T-helper 2 cell treated with Interferon-gamma antibody and Interleukin-4, amounts not matched to agents 5 μg/mL and 100 μg/mL, for 36 hours (primary cell): ENCODE measurements around the gene JAKMIP1.

Experiments
- DNase-seq: peaks from one replicate; pipeline ENCODE4 v3.0.0; 2021; ENCODE audit warnings: low spot score
- H3K27ac Mint-ChIP-seq: one replicate; pipeline ENCODE4 v1.8.0; 2021; ENCODE audit warnings: mild to moderate bottlenecking, mixed read lengths
- H3K27me3 Mint-ChIP-seq: one replicate; pipeline ENCODE4 v1.8.0; 2021; ENCODE audit warnings: low read depth, mixed read lengths
- H3K36me3 Mint-ChIP-seq: one replicate; pipeline ENCODE4 v1.8.0; 2021; ENCODE audit warnings: low read depth, mixed read lengths
- H3K4me1 Mint-ChIP-seq: one replicate; pipeline ENCODE4 v1.8.0; 2021; ENCODE audit warnings: low read depth, mixed read lengths
- H3K4me3 Mint-ChIP-seq: one replicate; pipeline ENCODE4 v1.8.0; 2022; ENCODE audit warnings: mild to moderate bottlenecking, moderate library complexity, mixed read lengths
- H3K9me3 Mint-ChIP-seq: one replicate; pipeline ENCODE4 v1.8.0; 2021; ENCODE audit warnings: mixed read lengths

Gene JAKMIP1

GRCh38 chr4:6201580-6202091 is 1.3 kb upstream of the JAKMIP1 start:
- Mint-ChIP-seq H3K9me3 (peaks cover 8% of the 10 kb centered on the region), H3K27ac (no peak overlapping the region), H3K36me3 (peaks cover 14% of the 10 kb centered on the region), H3K27me3 (peaks cover 38% of the 10 kb centered on the region), H3K4me1 (peaks cover 25% of the 10 kb centered on the region), H3K4me3 (peak overlapping the region; percentile 61)
- DNase-seq: no peak

GRCh38 chr4:6200922-6201362 is 593 bp upstream of the JAKMIP1 start:
- Mint-ChIP-seq H3K4me3 (peak overlapping the region; percentile 61), H3K36me3 (peaks cover 14% of the 10 kb centered on the region), H3K27ac (no peak overlapping the region), H3K27me3 (peaks cover 35% of the 10 kb centered on the region), H3K4me1 (peaks cover 25% of the 10 kb centered on the region), H3K9me3 (peaks cover 8% of the 10 kb centered on the region)
- no peak for DNase-seq

- H3K9me3 Mint-ChIP-seq: peaks cover 8% of the 10 kb centered on the region
- H3K27ac Mint-ChIP-seq: no peak overlapping the region
Observed at GRCh38 chr4:6199422-6199921, 877 bp downstream of the JAKMIP1 start.

DNA sequence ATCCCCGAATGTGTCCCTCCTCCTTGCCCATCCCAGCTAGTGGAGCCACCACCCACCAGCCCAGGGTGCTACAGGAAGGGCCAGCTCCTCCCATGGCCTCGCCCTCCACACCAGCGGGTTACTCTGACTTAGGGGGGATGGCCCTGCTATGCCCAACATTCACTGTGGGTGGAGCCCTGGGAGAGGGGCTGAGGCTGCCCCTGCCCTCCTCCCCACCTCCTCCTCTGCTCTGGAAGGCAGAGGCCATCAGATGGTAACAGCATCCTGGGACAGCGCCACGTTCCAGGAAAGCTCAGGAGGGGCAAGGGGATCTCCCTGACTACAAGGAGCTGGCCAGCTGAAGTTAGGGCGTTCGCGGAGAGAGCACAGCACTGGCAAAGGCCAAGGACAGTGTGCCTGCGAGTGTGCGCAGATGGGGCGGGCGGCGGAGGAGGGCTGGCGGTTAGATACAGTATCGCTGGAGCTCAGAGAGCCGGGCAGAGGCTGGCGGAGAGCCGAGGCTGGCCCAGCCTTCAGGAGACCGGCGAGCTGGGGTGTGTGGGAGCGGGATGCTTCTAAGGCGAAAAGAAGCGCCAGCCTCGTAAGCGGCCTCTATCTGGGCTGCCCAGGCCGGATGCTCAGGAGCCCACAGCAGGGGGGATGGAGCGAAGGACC is 1.5 kb downstream of the JAKMIP1 start:
- Mint-ChIP-seq H3K27me3 (peaks cover 30% of the 10 kb centered on the region), H3K27ac (peak overlapping the region; percentile 77), H3K36me3 (peaks cover 14% of the 10 kb centered on the region), H3K4me1 (peaks cover 27% of the 10 kb centered on the region), H3K9me3 (peaks cover 8% of the 10 kb centered on the region), H3K4me3 (peak overlapping the region; percentile 87)
- peak; percentile 33 for DNase-seq

More at GRCh38 chr4:6199422-6199921, 877 bp downstream of the JAKMIP1 start:
- H3K36me3 Mint-ChIP-seq: peaks cover 14% of the 10 kb centered on the region
- H3K4me3 Mint-ChIP-seq: peak overlapping the region; percentile 87
- peaks cover 33% of the 10 kb centered on the region for H3K27me3 Mint-ChIP-seq
- H3K4me1 Mint-ChIP-seq: peaks cover 27% of the 10 kb centered on the region
- DNase-seq: no peak

DNA sequence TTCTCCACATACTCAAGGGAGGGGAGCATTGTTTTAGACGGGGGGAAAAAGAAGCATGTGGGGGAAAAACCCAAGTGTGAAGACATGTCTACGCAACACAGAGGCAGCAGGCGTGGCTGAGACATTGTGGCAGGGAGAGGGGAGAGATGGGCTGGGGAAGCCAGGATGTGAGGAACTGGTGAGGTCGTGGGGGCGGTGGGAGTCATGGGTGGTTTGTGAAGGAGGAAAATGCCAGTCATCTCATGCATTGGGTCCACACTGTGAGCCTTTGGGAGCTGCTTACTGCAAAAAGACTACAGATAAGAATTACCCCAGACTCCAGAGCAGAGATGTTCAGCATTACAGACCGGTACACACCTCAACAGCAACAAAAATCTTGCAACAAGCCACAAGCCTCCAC is 2.1 kb downstream of the JAKMIP1 start:
- peak; percentile 78 for DNase-seq
- H3K27me3 Mint-ChIP-seq: peaks cover 30% of the 10 kb centered on the region
- H3K36me3 Mint-ChIP-seq: peaks cover 14% of the 10 kb centered on the region
- peak overlapping the region; percentile 26 for H3K27ac Mint-ChIP-seq
- H3K9me3 Mint-ChIP-seq: peaks cover 8% of the 10 kb centered on the region
- peak overlapping the region; percentile 87 for H3K4me3 Mint-ChIP-seq
- H3K4me1 Mint-ChIP-seq: peaks cover 27% of the 10 kb centered on the region

DNA sequence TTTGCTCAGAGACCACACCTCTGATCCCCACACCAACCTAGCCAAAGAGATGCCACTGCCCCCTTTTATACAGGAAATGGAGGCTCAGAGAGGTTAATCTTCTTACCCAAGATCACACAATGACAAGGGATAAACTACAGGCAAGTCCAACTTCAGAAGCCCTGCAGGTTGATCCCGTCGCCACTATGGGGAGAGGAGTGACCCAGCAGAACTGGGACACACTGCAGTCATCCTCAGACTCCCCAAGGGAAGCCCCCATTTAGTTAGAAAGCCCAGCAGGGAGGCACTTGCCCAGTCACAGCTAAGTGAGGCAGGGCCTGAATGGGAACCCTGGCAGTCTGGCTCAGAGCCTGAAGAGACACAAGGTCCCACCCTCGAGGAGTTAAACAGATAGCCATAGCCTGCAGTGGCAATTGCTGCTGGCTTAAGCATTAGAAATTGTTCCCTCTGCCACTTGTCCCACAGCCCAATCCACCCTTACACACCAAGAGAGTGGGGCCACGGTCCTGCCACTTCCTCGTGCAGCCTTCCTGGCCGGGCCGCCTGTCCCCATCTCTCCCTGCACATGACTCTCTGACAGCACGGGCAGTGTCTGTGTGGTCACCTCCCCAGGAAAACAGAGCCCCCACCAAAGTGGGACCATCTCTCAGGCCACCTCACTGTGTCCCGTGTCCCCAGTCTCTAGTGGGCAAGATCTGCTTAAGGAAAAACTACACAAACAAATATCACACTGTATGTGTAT is 2.7 kb downstream of the JAKMIP1 start:
- Mint-ChIP-seq H3K27ac (peak overlapping the region; percentile 26), H3K4me3 (peak overlapping the region; percentile 87), H3K9me3 (peaks cover 8% of the 10 kb centered on the region), H3K4me1 (peaks cover 27% of the 10 kb centered on the region), H3K36me3 (peaks cover 19% of the 10 kb centered on the region), H3K27me3 (peaks cover 27% of the 10 kb centered on the region)
- no peak for DNase-seq

DNA sequence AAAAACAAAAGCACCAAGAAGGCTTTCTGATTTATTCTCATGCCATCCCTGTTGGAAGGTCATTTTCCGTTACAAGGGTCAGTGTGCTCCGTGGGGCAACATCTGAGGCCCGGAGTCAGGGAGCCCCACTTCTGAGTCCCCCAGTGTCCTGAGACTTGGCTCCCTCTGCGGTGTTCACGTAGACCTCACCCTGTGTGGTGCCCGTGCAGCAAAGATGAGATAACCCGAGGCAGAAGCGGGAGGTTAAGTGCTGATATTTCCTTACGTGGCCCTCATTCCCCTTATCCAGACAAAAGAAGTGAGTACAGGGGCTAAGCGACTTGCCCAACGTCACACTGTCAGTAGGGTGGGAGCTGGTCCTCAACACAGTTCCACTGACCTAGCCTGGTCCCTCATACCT is 3.5 kb downstream of the JAKMIP1 start:
- Mint-ChIP-seq H3K4me3 (no peak overlapping the region), H3K27me3 (peaks cover 24% of the 10 kb centered on the region), H3K9me3 (peaks cover 8% of the 10 kb centered on the region), H3K36me3 (peaks cover 24% of the 10 kb centered on the region), H3K4me1 (peaks cover 30% of the 10 kb centered on the region), H3K27ac (no peak overlapping the region)
- DNase-seq: no peak

- Mint-ChIP-seq H3K9me3 (peaks cover 4% of the 10 kb centered on the region), H3K27me3 (peaks cover 19% of the 10 kb centered on the region), H3K27ac (no peak overlapping the region), H3K4me1 (peaks cover 30% of the 10 kb centered on the region), H3K4me3 (no peak overlapping the region), H3K36me3 (peaks cover 21% of the 10 kb centered on the region)
- no peak for DNase-seq
Observed at GRCh38 chr4:6196324-6196723, 4.0 kb downstream of the JAKMIP1 start.

DNA sequence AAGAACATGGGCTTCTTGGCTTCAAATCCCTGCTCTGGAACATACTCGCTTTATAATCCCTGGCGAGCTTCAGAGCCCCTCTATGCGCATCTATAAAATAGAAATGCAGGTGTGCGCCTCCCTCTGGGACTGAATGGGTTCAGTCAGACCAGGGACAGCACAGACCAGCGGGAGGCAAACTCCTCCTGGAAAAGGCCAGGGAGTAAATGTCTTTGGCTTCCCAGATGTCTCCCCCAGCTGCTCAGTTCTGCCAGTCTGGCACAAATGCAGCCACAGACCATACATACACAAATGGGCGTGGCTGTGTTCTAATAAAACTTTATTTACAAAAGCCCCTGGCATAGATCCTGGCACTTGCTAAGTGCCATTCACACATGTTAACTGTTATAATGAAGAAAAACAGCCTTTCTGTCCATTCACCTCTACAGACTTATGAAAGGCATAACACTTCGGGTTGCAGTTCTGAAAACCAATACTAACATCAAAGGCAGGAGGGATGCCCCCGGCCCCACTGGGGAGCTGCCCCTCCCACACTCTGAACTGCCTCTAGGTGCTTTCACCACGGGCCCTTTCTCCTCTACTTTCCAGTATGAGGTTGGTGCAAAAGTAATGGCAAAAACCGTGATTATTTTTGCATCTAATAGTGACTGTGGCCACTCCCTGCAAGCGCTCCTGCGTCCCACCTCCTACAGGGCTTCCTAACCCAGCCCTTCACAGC is 4.6 kb downstream of the JAKMIP1 start:
- no peak for DNase-seq
- Mint-ChIP-seq H3K36me3 (peaks cover 18% of the 10 kb centered on the region), H3K27ac (no peak overlapping the region), H3K27me3 (peaks cover 14% of the 10 kb centered on the region), H3K9me3 (no peaks in the 10 kb centered on the region), H3K4me3 (no peak overlapping the region), H3K4me1 (peaks cover 26% of the 10 kb centered on the region)

- no peak for DNase-seq
- Mint-ChIP-seq H3K36me3 (peaks cover 19% of the 10 kb centered on the region), H3K27me3 (peaks cover 14% of the 10 kb centered on the region), H3K9me3 (no peaks in the 10 kb centered on the region), H3K4me3 (no peak overlapping the region), H3K27ac (no peak overlapping the region), H3K4me1 (peaks cover 32% of the 10 kb centered on the region)
Observed at GRCh38 chr4:6194458-6195195, 5.7 kb downstream of the JAKMIP1 start.

DNA sequence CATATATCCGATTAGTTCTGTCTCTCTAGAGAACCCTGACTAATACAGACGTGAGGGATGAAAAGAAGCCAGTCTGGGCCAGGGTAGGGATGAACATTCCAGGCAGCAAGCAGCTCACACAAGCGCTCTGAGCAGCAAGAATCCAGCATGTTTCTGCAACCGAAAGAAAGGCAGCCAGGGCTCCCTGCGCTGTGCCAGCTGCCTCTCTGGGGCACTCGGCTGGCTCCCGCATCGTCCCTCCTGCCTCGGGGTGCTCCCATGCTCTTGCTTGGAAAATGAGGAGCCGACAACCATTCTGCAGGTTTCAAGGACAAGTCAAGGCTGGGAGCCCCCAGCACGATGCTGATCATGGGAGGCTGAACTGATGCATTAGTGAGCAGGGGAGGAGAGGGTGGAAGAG is 7.0 kb downstream of the JAKMIP1 start:
- H3K4me1 Mint-ChIP-seq: peaks cover 29% of the 10 kb centered on the region
- DNase-seq: no peak
- no peak overlapping the region for H3K4me3 Mint-ChIP-seq
- H3K27me3 Mint-ChIP-seq: peaks cover 7% of the 10 kb centered on the region
- no peaks in the 10 kb centered on the region for H3K9me3 Mint-ChIP-seq
- H3K36me3 Mint-ChIP-seq: peaks cover 17% of the 10 kb centered on the region
- no peak overlapping the region for H3K27ac Mint-ChIP-seq

- Mint-ChIP-seq H3K27me3 (no peaks in the 10 kb centered on the region), H3K27ac (no peak overlapping the region), H3K36me3 (peaks cover 22% of the 10 kb centered on the region), H3K4me1 (peaks cover 19% of the 10 kb centered on the region), H3K4me3 (no peak overlapping the region), H3K9me3 (peaks cover 5% of the 10 kb centered on the region)
- DNase-seq: no peak
Observed at GRCh38 chr4:6192245-6192644, 8.1 kb downstream of the JAKMIP1 start.

GRCh38 chr4:6191448-6192130 is 8.8 kb downstream of the JAKMIP1 start:
- Mint-ChIP-seq H3K4me3 (no peak overlapping the region), H3K4me1 (peaks cover 19% of the 10 kb centered on the region), H3K36me3 (peaks cover 24% of the 10 kb centered on the region)

More at GRCh38 chr4:6191448-6192130, 8.8 kb downstream of the JAKMIP1 start:
- DNase-seq: no peak
- H3K9me3 Mint-ChIP-seq: peaks cover 5% of the 10 kb centered on the region
- no peaks in the 10 kb centered on the region for H3K27me3 Mint-ChIP-seq
- H3K27ac Mint-ChIP-seq: no peak overlapping the region
